Stimulated activated CD4-positive, alpha-beta T cell treated with anti-CD3 and anti-CD28 coated beads, Interleukin-15, amount 100 ng/mL, for 24 hours (primary cell): ENCODE results near the gene LBH.
A peak's percentile ranks its signal among the peaks of the same experiment; 100 is the strongest.

Source experiments
- DNase-seq: peaks from one replicate; pipeline ENCODE4 v3.0.0-alpha.2; 2020

The LBH gene

DNA sequence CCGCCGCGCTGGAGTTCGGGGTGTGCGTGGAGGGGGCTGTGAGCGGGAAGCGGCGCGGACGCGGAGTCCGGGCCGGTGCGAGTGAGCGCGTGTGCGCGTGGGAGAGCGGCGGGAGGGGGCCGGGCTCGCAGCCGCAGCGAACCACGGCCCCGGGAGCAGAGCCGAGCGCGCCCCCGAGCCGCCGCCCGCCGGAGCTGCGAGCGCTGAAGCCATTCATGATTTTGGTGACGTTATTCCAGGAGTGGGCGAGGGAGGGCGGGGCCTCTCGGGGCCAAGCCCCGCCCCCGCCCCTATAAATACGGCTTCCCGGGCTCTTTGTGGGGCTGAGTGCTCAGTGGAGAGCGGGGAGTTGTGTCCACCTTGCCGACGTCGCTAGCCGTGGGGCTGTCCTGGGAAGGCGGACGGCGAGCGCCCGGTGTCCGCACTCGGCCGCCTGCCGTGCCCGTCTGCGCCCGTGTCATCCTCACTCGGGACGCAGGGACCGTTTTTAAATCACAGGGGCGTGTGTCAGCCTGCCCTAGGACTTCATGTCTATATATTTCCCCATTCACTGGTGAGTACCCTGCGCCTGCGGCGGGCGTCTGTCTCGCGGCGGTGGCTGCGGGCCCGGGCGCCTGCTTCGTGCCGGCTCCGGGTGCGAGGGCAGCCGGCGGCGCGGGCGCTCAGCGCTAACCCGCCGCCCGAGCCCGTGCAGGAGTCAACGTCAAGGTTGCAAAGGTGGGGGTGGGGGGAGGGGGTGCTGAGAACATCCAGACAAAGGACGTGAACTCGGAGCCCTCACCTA is at the start of gene LBH:
Gene LBH, plus strand, starts transcription at position 323 of the 784 bp plus-strand sequence. Its CDS starts 205 bp downstream, at position 528.
- peak; percentile 88 for DNase-seq

GRCh38 chr2:30184035-30184434 is 47.3 kb upstream of the LBH start:
- DNase-seq: no peak

DNA sequence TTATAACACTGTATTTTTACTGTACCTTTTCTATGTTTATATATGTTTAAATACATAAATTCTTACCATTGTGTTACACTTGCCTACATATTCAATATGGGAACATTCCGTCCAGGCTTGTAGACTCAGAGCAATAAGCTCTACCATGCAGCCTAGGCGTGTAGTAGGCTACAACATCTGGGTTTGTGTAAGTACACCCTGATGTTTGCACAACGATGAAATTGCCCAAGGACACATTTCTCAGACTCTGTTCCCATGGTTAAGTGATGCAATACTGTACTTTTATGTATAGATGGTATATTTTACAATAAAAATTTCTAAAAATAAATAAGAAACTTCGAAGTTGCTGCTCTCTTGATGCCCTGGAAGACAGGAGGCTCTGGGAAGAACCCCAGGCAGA is 46.2 kb upstream of the LBH start:
- no peak for DNase-seq

DNA sequence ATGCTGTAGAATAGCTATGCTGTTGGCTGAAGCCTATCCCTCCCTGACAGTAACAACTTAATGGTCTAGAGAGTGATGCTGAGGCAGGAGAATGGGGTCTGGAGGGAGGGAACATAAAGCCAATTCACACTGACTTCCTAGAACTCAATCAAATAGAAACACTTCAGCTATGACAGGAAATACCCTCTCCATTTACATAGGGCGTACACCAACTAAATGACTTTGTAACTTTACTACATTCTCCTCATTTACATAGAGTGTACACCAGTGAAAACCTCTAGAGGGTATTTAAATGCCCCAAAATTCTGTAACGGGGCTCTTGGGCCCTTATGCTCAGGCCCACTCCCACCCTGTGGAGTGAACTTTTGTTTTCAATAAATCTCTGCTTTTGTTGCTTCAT is 43.0 kb upstream of the LBH start:
- DNase-seq: no peak

GRCh38 chr2:30190637-30191036 is 40.7 kb upstream of the LBH start:
- DNase-seq: no peak

DNA sequence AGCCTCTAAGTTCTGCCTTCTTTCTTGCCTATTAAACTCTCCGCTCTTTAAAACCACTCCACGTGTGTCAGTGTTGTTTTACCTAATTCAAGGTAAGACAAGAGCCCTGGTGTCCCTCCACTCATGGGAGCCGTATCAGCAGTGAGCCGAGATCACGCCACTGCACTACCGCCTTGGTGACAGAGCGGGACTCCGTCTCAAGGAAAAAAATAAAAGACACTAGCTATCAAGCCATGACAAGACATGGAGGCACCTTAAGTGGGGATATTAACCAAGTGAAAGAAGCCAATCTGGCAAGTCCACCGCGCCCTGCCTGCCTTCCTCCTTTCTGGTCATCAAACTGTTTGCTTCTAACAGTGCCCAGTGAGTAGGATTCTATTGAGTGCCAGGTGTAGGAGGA is 40.2 kb upstream of the LBH start:
- DNase-seq: no peak

GRCh38 chr2:30191819-30192271 is 39.5 kb upstream of the LBH start:
- DNase-seq: no peak

DNA sequence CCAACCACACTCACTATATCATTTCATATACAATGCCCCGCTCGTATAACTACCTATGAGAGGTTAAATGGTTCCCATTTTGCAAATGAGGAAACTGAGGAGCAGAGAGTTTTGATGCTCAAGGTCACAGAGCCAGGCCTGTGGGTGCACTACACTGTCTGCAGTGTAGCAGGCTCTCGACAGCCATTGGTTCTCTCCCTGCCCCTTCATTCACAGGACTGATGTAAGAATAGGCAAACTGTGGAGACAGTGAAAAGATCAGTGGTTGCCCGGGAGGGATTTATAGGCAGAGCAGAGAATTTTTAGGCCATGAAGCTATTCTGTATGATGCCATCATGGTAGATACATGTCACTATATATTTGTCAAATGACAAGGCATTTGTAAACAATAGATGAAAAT is 39.0 kb upstream of the LBH start:
- DNase-seq: no peak

GRCh38 chr2:30193104-30193681 is 38.1 kb upstream of the LBH start:
- DNase-seq: no peak

GRCh38 chr2:30194421-30194820 is 36.9 kb upstream of the LBH start:
- no peak for DNase-seq

GRCh38 chr2:30195016-30195415 is 36.3 kb upstream of the LBH start:
- DNase-seq: no peak

DNA sequence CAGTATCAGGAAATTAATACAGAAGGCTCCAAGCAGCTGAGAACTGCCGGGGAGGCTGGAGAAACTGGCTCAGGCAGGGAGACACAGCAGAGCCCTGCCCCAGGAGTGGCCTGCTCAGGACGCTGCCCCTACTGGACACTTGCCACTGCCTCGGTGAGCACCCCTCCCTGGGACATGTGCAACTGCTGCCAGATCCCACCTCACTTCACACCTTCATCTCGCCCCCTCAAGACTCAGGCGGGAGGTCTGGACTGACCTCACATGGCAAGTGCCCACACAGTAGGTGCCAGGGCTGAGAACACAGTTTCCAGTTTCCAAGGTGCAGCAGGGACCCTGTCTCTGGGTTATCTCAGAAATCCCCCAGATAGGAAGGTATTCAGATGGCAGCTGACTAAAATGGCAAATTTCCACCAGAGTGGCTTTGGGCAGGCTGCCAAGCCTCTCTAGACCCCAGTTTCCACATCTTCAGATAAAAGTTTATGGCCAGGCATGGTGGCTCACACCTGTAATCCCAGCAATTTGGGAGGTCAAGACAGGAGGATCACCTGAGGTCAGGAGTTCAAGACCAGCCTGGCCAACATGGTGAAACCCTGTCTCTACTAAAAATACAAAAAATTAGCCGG is 33.7 kb upstream of the LBH start:
- DNase-seq: no peak

DNA sequence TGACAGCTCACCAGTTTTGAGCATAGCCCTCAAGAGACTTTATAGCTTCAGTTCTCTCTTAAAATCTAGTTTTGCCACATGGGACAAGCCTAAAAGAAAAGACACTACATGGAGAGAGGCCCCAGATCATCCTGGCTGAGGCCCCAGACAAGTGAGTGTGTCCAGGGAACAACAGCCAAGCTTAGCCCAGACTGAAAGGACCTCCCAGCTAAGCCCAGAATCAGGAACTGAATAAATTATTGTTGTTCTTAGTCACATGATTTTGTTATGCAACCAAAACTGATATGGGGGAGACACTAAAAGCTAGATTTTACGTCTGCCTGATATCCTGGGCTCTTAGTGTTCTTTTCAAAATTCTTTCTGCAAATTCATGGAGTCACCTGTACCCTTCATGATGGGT is 29.3 kb upstream of the LBH start:
- DNase-seq: no peak

DNA sequence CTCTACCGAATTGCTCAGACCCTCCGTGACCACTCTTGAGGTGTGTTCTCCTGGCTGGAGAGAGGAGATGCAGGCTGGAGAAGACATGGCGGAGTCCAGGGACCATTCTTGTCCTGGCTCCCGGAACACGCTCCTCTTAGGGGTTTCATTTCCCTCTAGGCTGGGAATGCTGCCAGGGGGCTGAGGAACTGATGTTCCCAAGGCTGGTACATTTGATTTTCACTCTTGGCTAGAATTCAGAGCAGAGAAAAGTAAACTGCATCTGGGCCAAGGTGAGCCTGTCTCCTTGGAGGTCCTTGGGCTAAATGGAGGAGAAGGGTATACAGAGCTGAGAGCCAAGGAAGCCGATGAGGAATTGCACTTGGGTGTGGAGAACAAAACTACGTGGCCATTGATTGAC is 28.2 kb upstream of the LBH start:
- DNase-seq: no peak

GRCh38 chr2:30204281-30204680 is 27.1 kb upstream of the LBH start:
- DNase-seq: no peak

DNA sequence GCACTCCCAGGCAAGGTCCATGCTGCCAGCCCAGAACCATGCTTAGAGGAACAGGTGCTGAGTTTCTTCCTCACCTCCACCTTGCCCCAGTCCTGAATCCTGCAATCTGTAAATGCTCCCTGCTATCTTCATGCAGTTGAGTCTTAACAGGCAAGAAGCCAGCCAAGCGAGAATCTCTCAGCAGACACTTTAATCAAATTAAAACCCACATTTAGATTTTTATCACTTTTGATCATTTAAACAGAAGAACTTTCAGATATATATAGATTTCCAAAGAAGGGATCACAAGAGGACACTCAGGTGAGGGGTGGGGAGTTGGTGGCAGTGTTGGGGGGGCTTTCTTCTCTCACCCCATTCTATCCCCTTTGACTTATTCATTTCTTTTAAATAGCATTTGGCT is 25.9 kb upstream of the LBH start:
- DNase-seq: no peak

DNA sequence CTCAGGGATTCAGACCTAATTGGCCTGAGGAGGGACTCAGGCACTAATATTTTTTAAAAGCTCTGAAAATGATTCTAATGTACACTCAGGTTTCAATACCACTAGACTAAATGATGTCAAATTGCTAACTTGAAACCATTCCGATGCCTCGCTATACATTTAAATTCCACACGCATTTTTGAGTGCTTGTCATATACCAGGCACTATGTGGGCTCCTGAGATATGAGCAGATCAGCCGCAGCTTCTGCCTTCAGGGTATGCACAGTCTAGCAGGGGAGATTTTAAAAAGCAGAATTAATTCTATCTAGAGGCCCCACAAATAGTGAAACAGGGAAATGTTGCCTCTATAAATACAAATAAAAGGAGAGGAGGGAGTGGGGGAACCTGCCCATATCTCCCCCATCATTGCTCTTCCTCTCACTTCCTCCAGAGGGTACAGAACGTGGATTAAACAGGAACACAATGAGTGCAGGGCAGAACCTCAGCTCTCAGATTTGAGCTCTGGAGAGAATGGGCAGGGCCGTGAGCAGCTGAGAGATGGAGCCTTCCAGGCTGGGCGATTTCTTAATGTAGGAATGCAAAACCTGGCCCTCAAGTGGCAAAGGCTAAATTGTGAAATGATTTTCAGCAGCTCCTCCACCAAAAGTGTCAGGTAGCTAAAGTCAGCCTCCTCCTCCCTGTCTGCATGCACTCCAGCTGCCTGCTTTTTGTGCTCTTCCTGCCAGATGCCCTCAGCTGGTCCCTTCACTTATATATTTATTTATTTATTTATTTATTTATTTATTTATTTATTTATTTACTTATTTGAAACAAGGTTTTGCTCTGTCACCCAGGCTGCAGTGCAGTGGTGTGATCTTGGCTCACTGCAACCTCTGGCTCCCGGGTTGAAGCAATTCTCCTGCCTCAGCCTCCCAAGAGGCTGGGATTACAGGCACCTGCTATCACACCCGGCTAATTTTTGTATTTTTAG is 24.6 kb upstream of the LBH start:
- no peak for DNase-seq

DNA sequence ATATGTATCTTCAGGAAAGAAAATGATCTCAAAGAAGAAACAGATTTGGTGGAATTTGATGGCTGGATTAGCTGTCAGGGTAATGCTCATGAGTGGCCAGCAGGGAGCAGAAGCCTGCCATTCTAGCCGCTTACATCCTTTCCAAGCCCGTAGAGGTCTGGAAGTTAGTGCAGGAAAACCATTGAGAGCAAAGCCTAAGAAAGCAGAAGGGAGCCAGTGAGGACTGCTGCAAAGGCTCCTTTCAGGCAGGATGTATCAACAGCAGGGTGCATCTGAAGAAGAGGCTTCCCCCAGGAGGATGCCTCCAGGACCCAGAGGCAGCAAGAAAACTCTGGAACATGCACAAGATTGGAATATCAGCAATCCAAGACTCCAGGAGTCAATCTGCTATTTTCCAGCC is 22.9 kb upstream of the LBH start:
- peak; percentile 56 for DNase-seq

- no peak for DNase-seq
Observed at GRCh38 chr2:30209227-30209626, 22.1 kb upstream of the LBH start.

- DNase-seq: no peak
Observed at GRCh38 chr2:30213326-30213725, 18.0 kb upstream of the LBH start.

DNA sequence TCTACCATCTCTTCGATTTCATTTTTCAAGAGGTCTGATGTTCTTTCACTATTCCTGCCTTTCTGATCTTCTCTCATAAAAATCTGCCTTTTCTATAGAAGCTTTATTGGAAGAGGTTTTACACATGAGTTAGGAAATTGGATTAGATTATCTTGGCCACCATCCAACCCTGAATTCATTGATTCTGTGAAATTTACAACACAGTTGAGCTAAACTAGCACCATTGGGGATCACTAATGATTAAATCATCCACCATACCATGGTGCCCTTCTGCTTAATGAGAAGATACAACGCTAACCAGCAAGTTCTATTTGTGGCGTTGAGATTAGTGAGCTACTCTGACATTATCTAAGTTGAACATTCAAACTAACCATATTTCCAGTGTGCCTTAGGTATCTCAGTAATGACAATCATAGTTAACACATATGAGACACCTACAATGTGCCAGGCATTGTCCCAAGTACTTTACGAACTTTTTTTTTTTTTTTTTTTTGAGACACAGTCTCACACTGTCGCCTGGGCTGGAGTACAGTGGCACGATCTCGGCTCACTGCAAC is 17.3 kb upstream of the LBH start:
- no peak for DNase-seq

- DNase-seq: no peak
Observed at GRCh38 chr2:30216157-30216556, 15.2 kb upstream of the LBH start.
